SK-N-SH treated with all-trans-retinoic acid at 6 μM for 48 hours (cell line): Measurements from ENCODE around the gene TRIM37.

ENCODE experiments used
- ATAC-seq: fragments of 200-7000 bp; cut with Tn5 transposase; 3 replicates; pipeline ENCODE4 v1.9.1; 2020; ENCODE audit warnings: mild to moderate bottlenecking, moderate library complexity
- ARNTL ChIP-seq: fragments of 450-650 bp; formaldehyde crosslinking; IDR thresholded peaks from 2 replicates; pipeline ENCODE4 v1.5.0; 2020; ENCODE audit warnings: low read depth, mild to moderate bottlenecking, moderate library complexity, borderline replicate concordance
- BACH2 ChIP-seq: fragments of 250-450 bp; sonication (Bioruptor Pico); IDR thresholded peaks from 2 replicates; pipeline ENCODE4 v1.9.0; 2021; ENCODE audit warnings: mild to moderate bottlenecking, borderline replicate concordance
- CSDC2 ChIP-seq: fragments of 250-450 bp; sonication (Bioruptor Pico); IDR thresholded peaks from 2 replicates; pipeline ENCODE4 v1.5.0; 2020; ENCODE audit warnings: mild to moderate bottlenecking, moderate library complexity
- ESRRG ChIP-seq: fragments of 250-450 bp; sonication (Bioruptor Pico); IDR thresholded peaks from 2 replicates; pipeline ENCODE4 v1.6.1; 2021; ENCODE audit warnings: mild to moderate bottlenecking
- GLIS3 ChIP-seq: fragments of 250-450 bp; sonication (Bioruptor Pico); IDR thresholded peaks from 2 replicates; pipeline ENCODE4 v1.5.0; 2020; ENCODE audit warnings: mild to moderate bottlenecking, moderate library complexity
- ISL1 ChIP-seq: fragments of 250-450 bp; sonication (Bioruptor Pico); IDR thresholded peaks from 2 replicates; pipeline ENCODE4 v2.1.2; 2022; ENCODE audit warnings: mild to moderate bottlenecking, moderate library complexity
- OSR1 ChIP-seq: fragments of 250-450 bp; sonication (Bioruptor Pico); IDR thresholded peaks from 2 replicates; pipeline ENCODE4 v1.8.0; 2022; ENCODE audit warnings: moderate library complexity, mild to moderate bottlenecking, inconsistent platforms
- PPARA ChIP-seq: fragments of 250-450 bp; sonication (Bioruptor Pico); IDR thresholded peaks from 2 replicates; pipeline ENCODE4 v1.5.0; 2020; ENCODE audit warnings: mild to moderate bottlenecking, borderline replicate concordance
- RARB ChIP-seq: fragments of 250-450 bp; sonication (Bioruptor Pico); IDR thresholded peaks from 2 replicates; pipeline ENCODE4 v1.8.0; 2021; ENCODE audit warnings: mild to moderate bottlenecking, moderate library complexity
- SNAI2 ChIP-seq: fragments of 250-450 bp; sonication (Bioruptor Pico); IDR thresholded peaks from 2 replicates; pipeline ENCODE4 v1.5.0; 2020; ENCODE audit warnings: mild to moderate bottlenecking, moderate library complexity
- TCF4 ChIP-seq: fragments of 250-450 bp; sonication (Bioruptor Pico); IDR thresholded peaks from 2 replicates; pipeline ENCODE4 v1.8.0; 2021; ENCODE audit warnings: mild to moderate bottlenecking, moderate library complexity, borderline replicate concordance
- TOX ChIP-seq: fragments of 250-450 bp; sonication (Bioruptor Pico); IDR thresholded peaks from 2 replicates; pipeline ENCODE4 v1.8.0; 2021; ENCODE audit warnings: mild to moderate bottlenecking, moderate library complexity, borderline replicate concordance
- ZC3H10 ChIP-seq: fragments of 250-450 bp; sonication (Bioruptor Pico); IDR thresholded peaks from 2 replicates; pipeline ENCODE4 v1.5.1; 2021; ENCODE audit warnings: mild to moderate bottlenecking, moderate library complexity
- ZFP30 ChIP-seq: fragments of 450-650 bp; formaldehyde crosslinking; IDR thresholded peaks from 2 replicates; pipeline ENCODE4 v1.5.0; 2022; ENCODE audit warnings: mild to moderate bottlenecking, moderate library complexity
- ZNF565 ChIP-seq: fragments of 450-650 bp; formaldehyde crosslinking; conservative IDR thresholded peaks from 2 replicates; pipeline ENCODE4 v1.5.0; 2020; ENCODE audit warnings: low read depth, mild to moderate bottlenecking, moderate library complexity
- ZNF70 ChIP-seq: fragments of 450-650 bp; formaldehyde crosslinking; IDR thresholded peaks from 2 replicates; pipeline ENCODE4 v1.5.0; 2020; ENCODE audit warnings: mild to moderate bottlenecking, moderate library complexity
- ZNF8 ChIP-seq: fragments of 450-650 bp; formaldehyde crosslinking; IDR thresholded peaks from 2 replicates; pipeline ENCODE4 v1.5.0; 2020; ENCODE audit warnings: mild to moderate bottlenecking, moderate library complexity
- TF ChIP-seq, protein P1 (sequence below): fragments of 250-450 bp; sonication (Bioruptor Pico); IDR thresholded peaks from 2 replicates; pipeline ENCODE4 v1.8.0; 2020; ENCODE audit warnings: mild to moderate bottlenecking, moderate library complexity, borderline replicate concordance
- TF ChIP-seq, protein P2 (sequence below): fragments of 250-450 bp; sonication (Bioruptor Pico); IDR thresholded peaks from 2 replicates; pipeline ENCODE4 v1.8.0; 2021; ENCODE audit warnings: low read depth, mild to moderate bottlenecking, moderate library complexity, borderline replicate concordance
- TF ChIP-seq, protein P3 (sequence below): fragments of 250-450 bp; sonication (Bioruptor Pico); IDR thresholded peaks from 2 replicates; pipeline ENCODE4 v1.5.0; 2020; ENCODE audit warnings: mild to moderate bottlenecking, moderate library complexity
- TF ChIP-seq, protein P4 (sequence below): fragments of 250-450 bp; sonication (Bioruptor Pico); IDR thresholded peaks from 2 replicates; pipeline ENCODE4 v1.5.1; 2021; ENCODE audit warnings: mild to moderate bottlenecking, moderate library complexity
- TF ChIP-seq, protein P5 (sequence below): fragments of 250-450 bp; sonication (Bioruptor Pico); IDR thresholded peaks from 2 replicates; pipeline ENCODE4 v1.5.1; 2020; ENCODE audit warnings: low read depth, mild to moderate bottlenecking, moderate library complexity

Gene TRIM37

DNA sequence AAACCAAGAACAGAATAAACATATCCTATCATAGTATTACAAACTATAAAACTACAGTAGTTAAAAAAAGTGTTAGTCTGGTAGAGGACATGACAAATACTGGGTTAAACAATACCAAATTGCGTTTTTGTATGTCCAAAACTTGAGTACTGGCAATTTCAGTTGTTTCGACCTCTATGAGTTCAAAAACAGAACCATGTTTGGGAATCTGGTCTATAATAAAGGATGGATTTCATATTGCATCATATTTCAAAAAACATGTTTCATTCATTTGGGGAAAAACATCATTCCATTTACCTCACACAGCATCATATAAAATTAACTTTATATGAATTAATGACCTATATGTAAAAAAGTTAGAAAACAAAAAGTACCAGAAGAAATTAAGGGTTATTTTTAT is 81.8 kb downstream of the TRIM37 start:
- TF ChIP-seq BACH2 (CRISPR knock-in tag): no peak
- no peak for TF ChIP-seq ZNF8 (CRISPR knock-in tag)
- TF ChIP-seq, protein P1, sequence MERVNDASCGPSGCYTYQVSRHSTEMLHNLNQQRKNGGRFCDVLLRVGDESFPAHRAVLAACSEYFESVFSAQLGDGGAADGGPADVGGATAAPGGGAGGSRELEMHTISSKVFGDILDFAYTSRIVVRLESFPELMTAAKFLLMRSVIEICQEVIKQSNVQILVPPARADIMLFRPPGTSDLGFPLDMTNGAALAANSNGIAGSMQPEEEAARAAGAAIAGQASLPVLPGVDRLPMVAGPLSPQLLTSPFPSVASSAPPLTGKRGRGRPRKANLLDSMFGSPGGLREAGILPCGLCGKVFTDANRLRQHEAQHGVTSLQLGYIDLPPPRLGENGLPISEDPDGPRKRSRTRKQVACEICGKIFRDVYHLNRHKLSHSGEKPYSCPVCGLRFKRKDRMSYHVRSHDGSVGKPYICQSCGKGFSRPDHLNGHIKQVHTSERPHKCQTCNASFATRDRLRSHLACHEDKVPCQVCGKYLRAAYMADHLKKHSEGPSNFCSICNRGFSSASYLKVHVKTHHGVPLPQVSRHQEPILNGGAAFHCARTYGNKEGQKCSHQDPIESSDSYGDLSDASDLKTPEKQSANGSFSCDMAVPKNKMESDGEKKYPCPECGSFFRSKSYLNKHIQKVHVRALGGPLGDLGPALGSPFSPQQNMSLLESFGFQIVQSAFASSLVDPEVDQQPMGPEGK (CRISPR knock-in tag): no peak
- no peak for TF ChIP-seq PPARA
- no peak for TF ChIP-seq SNAI2
- no peak for TF ChIP-seq OSR1 (CRISPR knock-in tag)
- TF ChIP-seq, protein P2, sequence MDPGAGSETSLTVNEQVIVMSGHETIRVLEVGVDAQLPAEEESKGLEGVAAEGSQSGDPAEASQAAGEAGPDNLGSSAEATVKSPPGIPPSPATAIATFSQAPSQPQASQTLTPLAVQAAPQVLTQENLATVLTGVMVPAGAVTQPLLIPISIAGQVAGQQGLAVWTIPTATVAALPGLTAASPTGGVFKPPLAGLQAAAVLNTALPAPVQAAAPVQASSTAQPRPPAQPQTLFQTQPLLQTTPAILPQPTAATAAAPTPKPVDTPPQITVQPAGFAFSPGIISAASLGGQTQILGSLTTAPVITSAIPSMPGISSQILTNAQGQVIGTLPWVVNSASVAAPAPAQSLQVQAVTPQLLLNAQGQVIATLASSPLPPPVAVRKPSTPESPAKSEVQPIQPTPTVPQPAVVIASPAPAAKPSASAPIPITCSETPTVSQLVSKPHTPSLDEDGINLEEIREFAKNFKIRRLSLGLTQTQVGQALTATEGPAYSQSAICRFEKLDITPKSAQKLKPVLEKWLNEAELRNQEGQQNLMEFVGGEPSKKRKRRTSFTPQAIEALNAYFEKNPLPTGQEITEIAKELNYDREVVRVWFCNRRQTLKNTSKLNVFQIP (CRISPR knock-in tag): no peak
- TF ChIP-seq, protein P3, sequence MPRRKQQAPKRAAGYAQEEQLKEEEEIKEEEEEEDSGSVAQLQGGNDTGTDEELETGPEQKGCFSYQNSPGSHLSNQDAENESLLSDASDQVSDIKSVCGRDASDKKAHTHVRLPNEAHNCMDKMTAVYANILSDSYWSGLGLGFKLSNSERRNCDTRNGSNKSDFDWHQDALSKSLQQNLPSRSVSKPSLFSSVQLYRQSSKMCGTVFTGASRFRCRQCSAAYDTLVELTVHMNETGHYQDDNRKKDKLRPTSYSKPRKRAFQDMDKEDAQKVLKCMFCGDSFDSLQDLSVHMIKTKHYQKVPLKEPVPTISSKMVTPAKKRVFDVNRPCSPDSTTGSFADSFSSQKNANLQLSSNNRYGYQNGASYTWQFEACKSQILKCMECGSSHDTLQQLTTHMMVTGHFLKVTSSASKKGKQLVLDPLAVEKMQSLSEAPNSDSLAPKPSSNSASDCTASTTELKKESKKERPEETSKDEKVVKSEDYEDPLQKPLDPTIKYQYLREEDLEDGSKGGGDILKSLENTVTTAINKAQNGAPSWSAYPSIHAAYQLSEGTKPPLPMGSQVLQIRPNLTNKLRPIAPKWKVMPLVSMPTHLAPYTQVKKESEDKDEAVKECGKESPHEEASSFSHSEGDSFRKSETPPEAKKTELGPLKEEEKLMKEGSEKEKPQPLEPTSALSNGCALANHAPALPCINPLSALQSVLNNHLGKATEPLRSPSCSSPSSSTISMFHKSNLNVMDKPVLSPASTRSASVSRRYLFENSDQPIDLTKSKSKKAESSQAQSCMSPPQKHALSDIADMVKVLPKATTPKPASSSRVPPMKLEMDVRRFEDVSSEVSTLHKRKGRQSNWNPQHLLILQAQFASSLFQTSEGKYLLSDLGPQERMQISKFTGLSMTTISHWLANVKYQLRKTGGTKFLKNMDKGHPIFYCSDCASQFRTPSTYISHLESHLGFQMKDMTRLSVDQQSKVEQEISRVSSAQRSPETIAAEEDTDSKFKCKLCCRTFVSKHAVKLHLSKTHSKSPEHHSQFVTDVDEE (CRISPR knock-in tag): no peak
- TF ChIP-seq TOX (CRISPR knock-in tag): no peak
- TF ChIP-seq, protein P4, sequence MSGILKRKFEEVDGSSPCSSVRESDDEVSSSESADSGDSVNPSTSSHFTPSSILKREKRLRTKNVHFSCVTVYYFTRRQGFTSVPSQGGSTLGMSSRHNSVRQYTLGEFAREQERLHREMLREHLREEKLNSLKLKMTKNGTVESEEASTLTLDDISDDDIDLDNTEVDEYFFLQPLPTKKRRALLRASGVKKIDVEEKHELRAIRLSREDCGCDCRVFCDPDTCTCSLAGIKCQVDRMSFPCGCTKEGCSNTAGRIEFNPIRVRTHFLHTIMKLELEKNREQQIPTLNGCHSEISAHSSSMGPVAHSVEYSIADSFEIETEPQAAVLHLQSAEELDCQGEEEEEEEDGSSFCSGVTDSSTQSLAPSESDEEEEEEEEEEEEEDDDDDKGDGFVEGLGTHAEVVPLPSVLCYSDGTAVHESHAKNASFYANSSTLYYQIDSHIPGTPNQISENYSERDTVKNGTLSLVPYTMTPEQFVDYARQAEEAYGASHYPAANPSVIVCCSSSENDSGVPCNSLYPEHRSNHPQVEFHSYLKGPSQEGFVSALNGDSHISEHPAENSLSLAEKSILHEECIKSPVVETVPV (CRISPR knock-in tag): no peak
- no peak for TF ChIP-seq ISL1 (CRISPR knock-in tag)
- no peak for TF ChIP-seq ZC3H10 (CRISPR knock-in tag)
- TF ChIP-seq GLIS3 (CRISPR knock-in tag): no peak
- TF ChIP-seq ZNF70 (CRISPR knock-in tag): no peak
- TF ChIP-seq, all 23 proteins: peak for 0
- ATAC-seq: no peak

DNA sequence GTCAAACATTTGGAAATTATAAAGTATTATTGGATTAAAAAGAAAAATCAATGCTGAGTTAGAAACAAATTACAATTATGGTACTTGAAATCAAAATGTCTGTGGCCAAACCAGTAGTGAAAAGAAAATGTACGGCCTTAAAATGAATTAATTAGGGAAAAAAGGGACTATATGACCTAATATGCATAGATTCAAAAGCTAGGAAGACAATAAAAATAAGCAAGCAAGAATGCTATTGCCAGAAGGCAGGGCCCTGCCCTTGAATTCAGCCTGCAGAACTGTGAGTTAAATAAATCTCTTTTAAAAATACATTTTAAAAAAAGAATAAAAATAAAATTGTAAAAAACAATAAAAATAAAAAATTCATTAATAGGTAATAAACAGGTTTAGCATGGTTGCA is 88.7 kb downstream of the TRIM37 start:
- ATAC-seq: no peak
- no peak for TF ChIP-seq ZFP30 (CRISPR knock-in tag)
- TF ChIP-seq RARB: no peak
- TF ChIP-seq ESRRG (CRISPR knock-in tag): no peak
- TF ChIP-seq, protein P1 (CRISPR knock-in tag): no peak
- TF ChIP-seq, all 23 proteins: peak for 0

DNA sequence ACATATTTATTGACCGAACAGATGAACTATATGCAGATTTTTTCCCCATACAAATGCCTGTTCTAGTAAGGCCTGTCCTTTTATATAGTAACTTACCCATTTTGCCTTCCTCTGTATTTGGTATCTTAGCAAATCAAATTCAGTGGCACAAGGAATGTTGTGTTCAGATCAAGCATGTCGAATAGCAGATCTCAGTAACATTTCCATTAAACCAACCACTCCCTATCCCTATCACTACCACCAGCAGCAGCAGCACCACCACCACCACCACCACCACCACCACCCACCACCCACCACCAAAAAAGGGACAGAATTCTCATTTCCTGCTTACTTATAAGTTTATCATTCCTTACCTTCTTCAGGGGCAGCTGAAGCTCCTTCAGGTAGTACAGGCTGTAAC is 94.7 kb downstream of the TRIM37 start:
- no peak for ATAC-seq
- TF ChIP-seq CSDC2 (CRISPR knock-in tag): no peak
- no peak for TF ChIP-seq PPARA
- no peak for TF ChIP-seq ZNF8 (CRISPR knock-in tag)
- TF ChIP-seq ZC3H10 (CRISPR knock-in tag): no peak
- TF ChIP-seq, protein P5, sequence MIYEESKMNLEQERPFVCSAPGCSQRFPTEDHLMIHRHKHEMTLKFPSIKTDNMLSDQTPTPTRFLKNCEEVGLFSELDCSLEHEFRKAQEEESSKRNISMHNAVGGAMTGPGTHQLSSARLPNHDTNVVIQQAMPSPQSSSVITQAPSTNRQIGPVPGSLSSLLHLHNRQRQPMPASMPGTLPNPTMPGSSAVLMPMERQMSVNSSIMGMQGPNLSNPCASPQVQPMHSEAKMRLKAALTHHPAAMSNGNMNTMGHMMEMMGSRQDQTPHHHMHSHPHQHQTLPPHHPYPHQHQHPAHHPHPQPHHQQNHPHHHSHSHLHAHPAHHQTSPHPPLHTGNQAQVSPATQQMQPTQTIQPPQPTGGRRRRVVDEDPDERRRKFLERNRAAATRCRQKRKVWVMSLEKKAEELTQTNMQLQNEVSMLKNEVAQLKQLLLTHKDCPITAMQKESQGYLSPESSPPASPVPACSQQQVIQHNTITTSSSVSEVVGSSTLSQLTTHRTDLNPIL (CRISPR knock-in tag): no peak
- no peak for TF ChIP-seq TOX (CRISPR knock-in tag)
- no peak for TF ChIP-seq ZNF70 (CRISPR knock-in tag)
- no peak for TF ChIP-seq BACH2 (CRISPR knock-in tag)
- no peak for TF ChIP-seq OSR1 (CRISPR knock-in tag)
- no peak for TF ChIP-seq TCF4
- TF ChIP-seq, protein P3 (CRISPR knock-in tag): no peak
- no peak for TF ChIP-seq ZFP30 (CRISPR knock-in tag)
- TF ChIP-seq, protein P4 (CRISPR knock-in tag): no peak
- no peak for TF ChIP-seq GLIS3 (CRISPR knock-in tag)
- no peak for TF ChIP-seq ARNTL (CRISPR knock-in tag)
- no peak for TF ChIP-seq RARB
- no peak for TF ChIP-seq ZNF565 (CRISPR knock-in tag)
